GM12878 (cell line): ENCODE measurements around the gene DOCK9.

Experiments
- EP300 ChIP-seq, 2 experiments: fragments of 150-350 bp in 1 of 2; IDR thresholded peaks; 2 replicates each; pipeline ENCODE4 v1.6.1; 2011 to 2012; ENCODE audit warnings: low read depth in 2 of 2, low read length in 2 of 2, borderline replicate concordance in 1 of 2, improper control_type of control experiment in 1 of 2, inconsistent platforms in 1 of 2; ENCODE audit not compliant: control insufficient read depth in 1 of 2
- SMC3 ChIP-seq: IDR thresholded peaks from 2 replicates; pipeline ENCODE4 v1.6.1; 2011; ENCODE audit warnings: low read length, improper control_type of control experiment, borderline replicate concordance
- SREBF2 ChIP-seq: IDR thresholded peaks from 2 replicates; pipeline ENCODE4 v1.6.1; 2012; ENCODE audit warnings: mild to moderate bottlenecking, low read length
- ZNF274 ChIP-seq: IDR thresholded peaks from one replicate; pipeline ENCODE4 v1.8.0; 2011; ENCODE audit not compliant: insufficient read length, insufficient read depth
- ZZZ3 ChIP-seq: IDR thresholded peaks from 2 replicates; pipeline ENCODE4 v1.6.1; 2011; ENCODE audit warnings: low read depth; ENCODE audit not compliant: control insufficient read depth, insufficient read length
- TF ChIP-seq, protein P1 (sequence below), 3 experiments: IDR thresholded peaks in 2 of 3; conservative IDR thresholded peaks in 1 of 3; 2 replicates each; pipeline ENCODE4 v1.5.1; 2011; ENCODE audit warnings: low read depth in 3 of 3, low read length in 3 of 3, mild to moderate bottlenecking in 3 of 3, control low read depth in 2 of 3, moderate library complexity in 2 of 3, inconsistent platforms in 1 of 3, mixed read lengths in 1 of 3; ENCODE audit not compliant: control insufficient read depth in 2 of 3, insufficient read depth in 1 of 3; ENCODE audit errors: extremely low read depth in 1 of 3
- TF ChIP-seq, protein P2 (sequence below): IDR thresholded peaks from 2 replicates; pipeline ENCODE4 v1.6.1; 2012; ENCODE audit warnings: low read depth, low read length, improper control_type of control experiment
- TF ChIP-seq, protein P3 (sequence below): IDR thresholded peaks from 2 replicates; pipeline ENCODE4 v1.6.1; 2011; ENCODE audit warnings: low read depth, low read length, improper control_type of control experiment, borderline replicate concordance

DNA sequence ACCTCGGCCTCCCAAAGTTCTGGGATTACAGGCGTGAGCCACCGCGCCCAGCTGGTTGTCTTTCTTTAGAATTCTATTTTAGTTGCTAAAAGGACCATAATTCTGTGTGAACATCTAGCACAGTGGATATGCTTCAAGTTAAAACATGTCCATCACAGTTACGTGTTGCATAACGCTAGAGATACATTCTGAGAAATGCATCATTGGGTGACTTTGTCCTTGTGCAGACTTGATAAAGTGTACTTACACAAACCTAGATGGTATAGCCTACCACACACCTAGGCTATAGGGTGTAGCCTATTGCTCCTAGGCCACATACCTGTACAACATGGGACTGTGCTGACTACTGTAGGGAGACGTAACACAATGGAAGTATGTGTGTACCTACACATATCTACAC, 35.4 kb downstream of the DOCK9 start:
- TF ChIP-seq, protein P1, sequence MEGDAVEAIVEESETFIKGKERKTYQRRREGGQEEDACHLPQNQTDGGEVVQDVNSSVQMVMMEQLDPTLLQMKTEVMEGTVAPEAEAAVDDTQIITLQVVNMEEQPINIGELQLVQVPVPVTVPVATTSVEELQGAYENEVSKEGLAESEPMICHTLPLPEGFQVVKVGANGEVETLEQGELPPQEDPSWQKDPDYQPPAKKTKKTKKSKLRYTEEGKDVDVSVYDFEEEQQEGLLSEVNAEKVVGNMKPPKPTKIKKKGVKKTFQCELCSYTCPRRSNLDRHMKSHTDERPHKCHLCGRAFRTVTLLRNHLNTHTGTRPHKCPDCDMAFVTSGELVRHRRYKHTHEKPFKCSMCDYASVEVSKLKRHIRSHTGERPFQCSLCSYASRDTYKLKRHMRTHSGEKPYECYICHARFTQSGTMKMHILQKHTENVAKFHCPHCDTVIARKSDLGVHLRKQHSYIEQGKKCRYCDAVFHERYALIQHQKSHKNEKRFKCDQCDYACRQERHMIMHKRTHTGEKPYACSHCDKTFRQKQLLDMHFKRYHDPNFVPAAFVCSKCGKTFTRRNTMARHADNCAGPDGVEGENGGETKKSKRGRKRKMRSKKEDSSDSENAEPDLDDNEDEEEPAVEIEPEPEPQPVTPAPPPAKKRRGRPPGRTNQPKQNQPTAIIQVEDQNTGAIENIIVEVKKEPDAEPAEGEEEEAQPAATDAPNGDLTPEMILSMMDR (IDR thresholded peaks at IDR 0.05 in 2 of 3, conservative IDR thresholded peaks at IDR 0.05 in 1 of 3; ENCODE audit: control insufficient read depth in 2 of 3, extremely low read depth in 1 of 3, insufficient read depth in 1 of 3, low read depth in 3 of 3, low read length in 3 of 3), result no peak
- TF ChIP-seq, protein P2, sequence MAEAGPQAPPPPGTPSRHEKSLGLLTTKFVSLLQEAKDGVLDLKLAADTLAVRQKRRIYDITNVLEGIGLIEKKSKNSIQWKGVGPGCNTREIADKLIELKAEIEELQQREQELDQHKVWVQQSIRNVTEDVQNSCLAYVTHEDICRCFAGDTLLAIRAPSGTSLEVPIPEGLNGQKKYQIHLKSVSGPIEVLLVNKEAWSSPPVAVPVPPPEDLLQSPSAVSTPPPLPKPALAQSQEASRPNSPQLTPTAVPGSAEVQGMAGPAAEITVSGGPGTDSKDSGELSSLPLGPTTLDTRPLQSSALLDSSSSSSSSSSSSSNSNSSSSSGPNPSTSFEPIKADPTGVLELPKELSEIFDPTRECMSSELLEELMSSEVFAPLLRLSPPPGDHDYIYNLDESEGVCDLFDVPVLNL, result no peak
- TF ChIP-seq SREBF2 (no peak), EP300 (IDR thresholded peaks at IDR 0.05; ENCODE audit: borderline replicate concordance in 1 of 2, control insufficient read depth in 1 of 2, low read depth in 2 of 2, low read length in 2 of 2) (no peak), ZNF274 (no peak), SMC3 (no peak), ZZZ3 (no peak)
- TF ChIP-seq, protein P3, sequence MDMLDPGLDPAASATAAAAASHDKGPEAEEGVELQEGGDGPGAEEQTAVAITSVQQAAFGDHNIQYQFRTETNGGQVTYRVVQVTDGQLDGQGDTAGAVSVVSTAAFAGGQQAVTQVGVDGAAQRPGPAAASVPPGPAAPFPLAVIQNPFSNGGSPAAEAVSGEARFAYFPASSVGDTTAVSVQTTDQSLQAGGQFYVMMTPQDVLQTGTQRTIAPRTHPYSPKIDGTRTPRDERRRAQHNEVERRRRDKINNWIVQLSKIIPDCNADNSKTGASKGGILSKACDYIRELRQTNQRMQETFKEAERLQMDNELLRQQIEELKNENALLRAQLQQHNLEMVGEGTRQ, result no peak
